ENCODE data around the gene WTIP.

WTIP gene

DNA sequence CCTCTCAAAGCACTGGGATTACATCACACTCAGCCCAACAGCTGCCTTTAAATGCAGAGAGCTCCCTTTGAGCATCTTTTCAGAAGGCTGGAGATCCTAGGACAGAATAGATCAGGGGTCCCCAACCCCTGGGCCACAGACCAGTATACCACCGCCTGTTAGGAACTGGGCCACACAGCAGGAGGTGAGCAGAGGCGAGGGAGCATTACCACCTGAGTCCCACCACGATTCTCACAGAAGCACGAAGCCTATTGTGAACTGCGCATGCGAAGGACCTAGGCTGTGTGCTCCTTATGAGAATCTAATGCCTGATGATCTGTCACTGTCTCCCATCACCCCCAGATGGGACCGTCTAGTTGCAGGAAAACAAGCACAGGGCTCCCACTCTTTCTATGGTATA, 2.2 kb upstream of the WTIP start:
- no peak for DNase-seq (ENCODE audit: low spot score)

GRCh38 chr19:34480491-34480890, 1.1 kb upstream of the WTIP start:
- DNase-seq (ENCODE audit: low spot score): no peak

GRCh38 chr19:34481861-34482379, 362 bp downstream of the WTIP start:
- DNase-seq (ENCODE audit: low spot score): peak; percentile 50

DNA sequence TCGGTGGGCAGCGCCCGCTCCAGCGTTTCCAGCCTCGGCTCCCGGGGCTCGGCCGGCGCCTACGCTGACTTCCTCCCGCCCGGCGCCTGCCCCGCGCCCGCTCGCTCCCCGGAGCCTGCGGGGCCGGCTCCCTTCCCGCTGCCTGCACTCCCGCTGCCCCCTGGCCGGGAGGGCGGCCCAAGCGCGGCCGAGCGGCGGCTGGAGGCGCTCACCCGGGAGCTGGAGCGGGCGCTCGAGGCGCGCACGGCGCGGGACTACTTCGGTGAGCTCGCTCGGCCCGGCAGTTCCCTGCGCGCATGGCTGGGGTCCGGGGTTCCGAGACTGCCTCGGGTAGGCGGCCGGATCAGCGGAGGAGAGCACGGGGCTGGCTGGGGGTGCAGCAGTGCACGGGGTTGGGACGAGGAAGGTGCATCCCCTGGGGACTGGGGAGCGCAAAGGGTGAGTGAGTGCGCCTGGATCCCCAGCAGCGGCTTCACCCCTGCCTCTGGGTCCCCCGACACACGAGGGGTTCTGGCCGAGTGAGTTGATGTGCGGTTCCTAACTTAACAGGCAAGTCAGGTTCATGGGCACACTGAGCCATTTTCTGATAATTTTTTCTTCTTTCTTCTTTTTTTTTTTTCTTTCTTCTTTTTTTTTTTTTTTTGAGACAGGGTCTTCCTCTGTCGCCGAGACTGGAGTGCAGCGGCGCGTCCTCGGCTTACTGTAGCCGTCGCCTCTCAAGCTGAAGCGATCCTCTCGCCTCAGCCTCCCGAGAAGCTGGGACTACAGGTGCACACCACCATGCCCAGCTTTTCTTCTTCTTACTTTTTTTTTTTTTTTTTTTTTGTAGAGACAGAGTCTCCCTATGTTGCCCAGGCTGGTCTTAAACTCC, 1.1 kb downstream of the WTIP start:
- DNase-seq (ENCODE audit: low spot score): peak; percentile 57

- no peak for DNase-seq (ENCODE audit: low spot score)
Observed at GRCh38 chr19:34484328-34484727, 2.8 kb downstream of the WTIP start.

DNA sequence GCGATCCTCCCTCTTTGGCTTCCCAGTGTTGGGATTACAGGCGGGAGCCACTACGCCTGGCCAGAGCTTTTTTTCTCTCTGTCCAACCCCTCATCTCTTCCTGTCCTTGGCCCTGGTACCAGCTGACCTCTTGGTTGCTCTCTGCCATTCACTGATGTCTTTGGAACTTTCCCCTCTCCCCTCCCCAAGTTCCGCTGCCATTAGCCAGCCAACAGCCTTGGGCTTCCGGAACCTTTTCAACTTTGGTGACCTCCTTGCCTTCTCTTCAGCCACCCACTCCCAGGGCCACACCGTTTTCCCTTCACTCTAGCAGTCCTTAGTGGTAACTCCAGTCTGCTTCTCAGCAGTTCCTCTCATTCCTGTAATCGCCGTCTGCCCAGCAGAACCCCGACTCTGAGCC, 4.3 kb downstream of the WTIP start:
- DNase-seq (ENCODE audit: low spot score): no peak

DNA sequence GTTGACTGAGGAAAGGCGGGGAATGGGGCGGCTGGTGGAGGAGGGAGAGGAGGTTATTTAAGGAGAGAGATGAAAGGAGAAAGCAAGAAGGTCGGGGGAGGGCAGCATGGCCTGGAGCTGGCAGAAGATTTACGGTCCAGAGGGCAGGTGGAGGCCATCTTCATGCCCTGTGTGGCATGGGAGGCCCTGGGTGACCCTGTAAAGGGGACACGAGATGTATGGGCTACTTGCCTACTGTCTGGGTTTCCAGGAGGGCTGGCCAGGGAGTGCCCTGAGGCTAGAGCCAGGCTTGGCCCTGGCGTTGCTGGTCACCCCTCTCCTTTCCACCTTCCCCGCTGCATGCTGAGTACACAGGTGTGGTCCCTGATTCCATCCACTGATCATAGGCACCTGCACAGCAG, 6.1 kb downstream of the WTIP start:
- DNase-seq (ENCODE audit: low spot score): no peak

GRCh38 chr19:34489175-34489574, 7.6 kb downstream of the WTIP start:
- no peak for DNase-seq (ENCODE audit: low spot score)

DNA sequence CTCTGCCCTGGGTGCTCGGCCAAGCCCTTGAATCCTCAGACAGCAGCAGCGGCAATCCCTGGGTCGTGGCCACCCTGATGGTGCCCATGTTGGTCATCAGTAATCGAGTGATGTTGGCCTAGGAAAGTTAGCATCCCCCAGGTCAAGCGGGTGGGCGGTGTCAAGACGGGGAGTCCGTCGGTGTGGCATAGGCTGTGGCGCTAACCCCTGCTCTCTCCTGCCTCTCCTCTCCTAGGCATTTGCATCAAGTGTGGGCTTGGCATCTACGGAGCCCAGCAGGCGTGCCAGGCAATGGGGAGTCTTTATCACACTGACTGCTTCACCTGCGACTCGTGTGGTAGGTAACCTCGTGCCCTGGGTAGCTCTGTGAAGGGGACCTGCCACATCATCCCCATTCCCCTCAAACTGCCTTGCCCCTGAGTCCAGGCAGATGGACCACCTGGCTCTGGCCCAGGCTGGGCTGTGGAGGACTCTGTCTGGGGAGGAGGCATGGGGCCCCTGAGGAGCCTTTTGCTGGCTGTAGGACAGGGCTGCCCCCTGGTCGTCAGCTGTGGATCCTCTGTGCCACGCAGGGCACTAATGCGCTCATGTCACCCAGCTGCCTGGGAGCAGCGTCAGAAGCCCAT, 8.7 kb downstream of the WTIP start:
- no peak for DNase-seq (ENCODE audit: low spot score)

DNA sequence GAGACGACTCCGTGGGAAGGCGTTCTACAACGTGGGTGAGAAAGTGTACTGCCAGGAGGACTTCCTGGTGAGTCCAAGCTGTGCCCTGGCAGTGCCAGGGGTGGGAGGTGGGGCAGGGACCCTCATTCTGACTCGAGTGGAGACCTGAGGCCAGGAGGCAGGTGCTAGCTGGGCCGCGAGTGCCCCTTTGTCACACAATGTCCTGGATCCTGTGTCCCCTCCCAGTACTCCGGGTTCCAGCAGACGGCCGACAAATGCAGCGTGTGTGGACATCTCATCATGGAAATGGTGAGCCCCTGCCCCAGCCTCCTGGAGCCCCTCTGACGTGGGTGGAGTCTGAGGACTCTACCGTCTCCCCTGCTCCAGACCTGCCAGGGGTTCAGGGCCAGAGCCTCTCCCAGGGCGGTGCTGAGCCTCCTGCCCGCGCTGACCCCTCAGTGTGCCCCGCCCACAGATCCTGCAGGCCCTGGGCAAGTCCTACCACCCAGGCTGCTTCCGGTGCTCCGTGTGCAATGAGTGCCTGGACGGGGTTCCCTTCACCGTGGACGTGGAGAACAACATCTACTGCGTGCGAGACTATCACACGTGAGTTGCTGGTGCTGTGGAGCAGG, 11.6 kb downstream of the WTIP start:
- no peak for DNase-seq (ENCODE audit: low spot score)

DNA sequence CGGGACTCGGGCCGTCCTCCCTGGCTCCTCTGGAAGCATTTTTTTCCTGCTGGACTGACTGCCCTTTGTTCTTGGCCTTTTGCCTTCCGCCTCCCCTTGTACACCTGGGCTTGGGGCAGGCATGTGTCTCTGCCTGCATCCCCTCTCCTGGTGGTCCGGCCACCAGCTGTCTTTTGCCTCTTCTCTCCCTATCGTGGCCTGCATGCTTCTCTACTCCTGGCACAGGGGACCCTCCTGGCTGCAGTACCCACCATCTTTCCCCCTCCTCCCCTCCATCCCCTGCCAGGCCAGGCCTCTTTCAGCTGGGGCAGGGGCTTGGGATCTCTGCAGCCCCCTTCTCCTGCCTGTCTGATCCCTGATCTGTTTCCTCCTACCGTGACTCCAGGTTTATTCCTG, 12.1 kb downstream of the WTIP start:
- DNase-seq (ENCODE audit: low spot score): no peak

DNA sequence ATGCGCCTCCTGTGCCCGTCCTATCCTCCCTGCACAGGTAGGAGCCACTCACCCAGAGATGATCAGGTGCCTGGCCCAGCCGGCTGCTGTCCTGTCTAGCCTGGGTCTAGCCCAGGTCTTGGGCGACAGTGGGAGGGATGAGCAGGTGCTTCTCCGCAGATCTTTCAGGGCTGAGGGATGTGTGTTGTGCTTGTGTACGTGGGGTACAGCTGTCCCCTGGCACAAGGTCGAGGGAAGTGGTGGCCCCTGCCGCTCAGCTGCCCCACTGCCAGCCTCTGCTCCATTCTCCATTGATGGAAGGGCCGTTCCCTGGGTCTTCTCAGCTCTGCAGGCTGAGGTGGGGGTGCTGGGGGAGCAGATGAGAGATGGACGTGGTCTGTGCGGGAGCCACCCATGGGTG, 13.0 kb downstream of the WTIP start:
- DNase-seq (ENCODE audit: low spot score): no peak

DNA sequence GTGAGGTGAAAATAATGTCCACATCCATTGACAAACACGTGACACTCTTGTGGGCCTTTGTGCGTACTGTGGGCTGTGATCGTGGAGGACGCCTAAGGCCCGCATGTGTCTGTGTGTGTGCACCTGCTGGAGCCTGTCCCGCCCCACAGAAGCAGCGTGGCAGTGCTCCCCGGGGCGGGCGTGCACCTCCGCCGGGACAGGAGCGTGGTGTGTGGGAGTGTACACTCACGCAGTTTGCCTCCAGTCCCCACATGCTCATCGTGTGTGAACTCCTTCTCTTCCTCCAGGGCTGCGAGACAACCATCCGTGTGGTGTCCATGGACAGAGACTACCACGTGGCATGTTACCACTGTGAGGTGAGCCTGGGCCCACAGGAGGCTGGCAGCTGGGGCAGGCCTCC, 13.9 kb downstream of the WTIP start:
- DNase-seq (ENCODE audit: low spot score): no peak

- no peak for DNase-seq (ENCODE audit: low spot score)
Observed at GRCh38 chr19:34497112-34497805, 15.7 kb downstream of the WTIP start.

DNA sequence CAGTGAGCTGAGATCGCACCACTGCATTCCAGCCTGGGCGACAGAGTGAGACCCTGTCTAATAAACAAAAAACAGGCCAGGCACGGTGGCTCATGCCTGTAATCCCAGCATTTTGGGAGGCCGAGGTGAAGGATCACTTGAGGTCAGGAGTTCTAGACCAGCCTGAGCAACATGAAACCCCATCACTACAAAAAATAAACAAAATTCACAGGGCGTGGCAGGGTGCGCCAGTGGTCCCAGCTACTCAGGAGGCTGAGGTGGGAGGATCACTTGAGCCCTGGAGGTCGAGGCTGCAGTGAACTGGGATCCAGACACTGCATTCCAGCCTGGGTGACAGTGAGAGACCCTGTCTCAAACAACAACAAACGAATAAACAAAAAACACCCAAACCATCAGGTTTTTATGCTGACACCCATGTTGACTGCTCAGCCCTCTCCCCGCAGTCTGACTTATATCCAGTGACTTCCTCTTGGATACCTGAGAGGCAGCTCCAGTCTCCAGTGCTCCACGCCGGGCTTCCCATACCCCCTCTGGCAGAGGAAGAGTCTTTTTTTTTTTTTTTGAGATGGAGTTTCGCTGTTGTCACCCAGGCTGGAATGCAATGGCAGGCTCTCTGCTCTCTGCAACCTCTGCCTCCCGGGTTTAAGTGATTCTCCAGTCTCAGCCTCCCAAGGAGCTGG, 17.7 kb downstream of the WTIP start:
- DNase-seq (ENCODE audit: low spot score): no peak

DNA sequence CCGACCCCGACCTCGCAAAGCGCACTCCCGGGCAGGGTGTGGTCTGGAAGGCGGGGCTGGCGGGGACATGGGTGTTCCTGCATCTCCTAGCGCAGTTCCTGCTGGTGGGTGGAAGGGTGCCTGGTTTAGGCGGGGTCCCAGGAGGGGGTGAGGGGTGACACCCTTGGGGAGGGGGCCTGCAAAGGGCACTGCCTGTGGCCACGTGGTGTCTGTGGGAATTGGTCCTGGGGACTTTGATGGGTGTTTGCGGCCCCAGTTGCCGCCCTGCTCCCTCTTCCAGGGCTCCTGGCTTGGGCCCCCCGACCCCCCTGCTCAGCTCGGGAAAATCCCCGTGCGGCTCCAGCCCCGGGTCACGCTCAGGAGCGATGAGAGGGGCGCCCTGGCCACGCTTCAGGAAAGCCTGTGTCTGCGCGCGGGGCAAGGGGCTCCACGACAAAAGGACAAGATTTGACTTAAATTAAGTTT, 19.1 kb downstream of the WTIP start:
- no peak for DNase-seq (ENCODE audit: low spot score)

- peak; percentile 99 for DNase-seq (ENCODE audit: low spot score)
Observed at GRCh38 chr19:34501339-34502320, 20.1 kb downstream of the WTIP start.

- no peak for DNase-seq (ENCODE audit: low spot score)
Observed at GRCh38 chr19:34502582-34503411, 21.2 kb downstream of the WTIP start.

DNA sequence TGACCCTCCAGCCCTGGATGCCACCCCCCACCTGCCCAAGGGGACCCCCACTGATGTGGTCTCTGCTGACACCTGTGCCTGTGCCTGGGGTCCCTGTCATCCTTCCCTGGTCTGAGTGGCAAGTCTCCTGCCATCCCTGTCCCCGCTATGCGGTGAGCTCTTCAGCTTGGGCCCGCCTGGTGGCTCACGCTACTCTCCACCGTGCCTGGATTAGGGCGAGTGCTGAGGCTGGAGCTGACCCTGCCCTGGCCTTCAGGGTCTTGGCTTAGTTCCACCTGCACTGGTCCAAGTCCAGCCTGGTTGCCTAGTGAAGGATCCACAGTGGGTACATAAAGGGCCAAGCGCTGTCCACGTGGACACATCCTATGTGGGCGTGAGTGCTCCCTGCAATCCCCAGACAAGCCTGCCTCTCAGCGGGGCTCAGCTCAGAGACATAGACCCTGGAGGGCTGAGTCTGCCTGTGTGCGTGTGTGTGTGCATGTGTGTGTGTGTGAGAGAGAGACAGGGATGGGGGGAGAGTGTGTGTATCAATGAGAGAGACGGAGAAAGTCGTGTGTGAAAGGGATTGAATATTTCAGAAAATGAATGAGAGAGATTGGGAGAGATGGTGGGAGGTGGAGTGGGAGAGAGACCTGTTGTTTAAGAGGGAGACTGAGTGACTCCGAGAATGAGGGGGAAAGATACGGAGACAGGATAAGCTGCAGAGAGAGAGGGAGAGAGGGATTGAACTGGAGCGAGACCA, 22.1 kb downstream of the WTIP start:
- no peak for DNase-seq (ENCODE audit: low spot score)
